ENCODE results near the gene ZBP1.

The ZBP1 gene

GRCh38 chr20:57587989-57588377 is 32.2 kb downstream of the ZBP1 start:
- H3K18ac ChIP-seq (ENCODE audit: low read depth in 1 of 2, low read length in 2 of 2), result no peak overlapping the region
- no peak overlapping the region for H2AFZ ChIP-seq (ENCODE audit: low read depth, low read length)
- no peak overlapping the region for H4K91ac ChIP-seq (ENCODE audit: low read length)
- H2BK12ac ChIP-seq (ENCODE audit: low read length in 2 of 2), result no peak overlapping the region
- peaks cover 39 to 73% of the 10 kb centered on the region in 2 experiments for H3K27me3 ChIP-seq (ENCODE audit: control insufficient read depth in 1 of 2, insufficient read depth in 1 of 2, low read length in 2 of 2)
- H3K27ac ChIP-seq (ENCODE audit: low read length, poor library complexity, severe bottlenecking), result no peak overlapping the region
- no peak overlapping the region for H3K23ac ChIP-seq (ENCODE audit: low read length in 2 of 2)
- no peak overlapping the region for H2BK15ac ChIP-seq (ENCODE audit: low read depth, poor library complexity, severe bottlenecking)
- no peak overlapping the region for H3K4me3 ChIP-seq (ENCODE audit: insufficient read depth in 1 of 2, low read depth in 1 of 2, low read length in 2 of 2)
- H3K14ac ChIP-seq (ENCODE audit: low read length in 2 of 2), result no peak overlapping the region
- H3K79me1 ChIP-seq (replicated peaks; ENCODE audit: low read length, poor library complexity, severe bottlenecking), result no peaks in the 10 kb centered on the region
- no peak overlapping the region for H3K4ac ChIP-seq (ENCODE audit: low read depth in 1 of 2, low read length in 2 of 2)
- H3K9me3 ChIP-seq (ENCODE audit: control insufficient read depth, low read length), result peaks cover 19% of the 10 kb centered on the region
- peaks cover 4% of the 10 kb centered on the region for H3K4me1 ChIP-seq (ENCODE audit: control insufficient read depth, insufficient read depth, low read depth, low read length)
- DNase-seq, result no peak
- WGBS, result 78% methylated on average over 7 of the region's 7 CpGs
- no peaks in the 10 kb centered on the region for H3K36me3 ChIP-seq (ENCODE audit: control insufficient read depth in 1 of 2, insufficient read depth in 2 of 2, low read depth in 1 of 2, low read length in 2 of 2)
- no peak overlapping the region for H3K9ac ChIP-seq (ENCODE audit: low read length)
- H2BK120ac ChIP-seq (ENCODE audit: low read depth, low read length), result no peak overlapping the region
- no peak overlapping the region for H3K4me2 ChIP-seq (ENCODE audit: low read length, poor library complexity, severe bottlenecking)
- H2AK5ac ChIP-seq (ENCODE audit: low read length, severe bottlenecking), result no peak overlapping the region
- H2BK5ac ChIP-seq (ENCODE audit: low read depth, low read length, poor library complexity, severe bottlenecking), result no peak overlapping the region
- no peak overlapping the region for H4K8ac ChIP-seq (ENCODE audit: low read length)

GRCh38 chr20:57587278-57587988 is 32.8 kb downstream of the ZBP1 start:
- Histone ChIP-seq H3K4ac (ENCODE audit: low read depth in 1 of 2, low read length in 2 of 2) (no peak overlapping the region), H2AK5ac (ENCODE audit: low read length, severe bottlenecking) (no peak overlapping the region), H2BK5ac (ENCODE audit: low read depth, low read length, poor library complexity, severe bottlenecking) (no peak overlapping the region), H3K27ac (ENCODE audit: low read length, poor library complexity, severe bottlenecking) (no peak overlapping the region), H3K36me3 (ENCODE audit: control insufficient read depth in 1 of 2, insufficient read depth in 2 of 2, low read depth in 1 of 2, low read length in 2 of 2) (no peaks in the 10 kb centered on the region), H3K9me3 (ENCODE audit: control insufficient read depth, low read length) (peaks cover 19% of the 10 kb centered on the region), H4K8ac (ENCODE audit: low read length) (no peak overlapping the region), H3K79me1 (replicated peaks; ENCODE audit: low read length, poor library complexity, severe bottlenecking) (no peaks in the 10 kb centered on the region), H3K9ac (ENCODE audit: low read length) (no peak overlapping the region), H3K4me1 (ENCODE audit: control insufficient read depth, insufficient read depth, low read depth, low read length) (peaks cover 6% of the 10 kb centered on the region), H3K4me3 (ENCODE audit: insufficient read depth in 1 of 2, low read depth in 1 of 2, low read length in 2 of 2) (no peak overlapping the region), H3K4me2 (ENCODE audit: low read length, poor library complexity, severe bottlenecking) (no peak overlapping the region), H3K18ac (ENCODE audit: low read depth in 1 of 2, low read length in 2 of 2) (no peak overlapping the region), H4K91ac (ENCODE audit: low read length) (no peak overlapping the region), H2BK120ac (ENCODE audit: low read depth, low read length) (no peak overlapping the region), H2AFZ (ENCODE audit: low read depth, low read length) (no peak overlapping the region), H3K27me3 (ENCODE audit: control insufficient read depth in 1 of 2, insufficient read depth in 1 of 2, low read length in 2 of 2) (peaks cover 40 to 72% of the 10 kb centered on the region in 2 experiments), H2BK15ac (ENCODE audit: low read depth, poor library complexity, severe bottlenecking) (no peak overlapping the region), H3K14ac (ENCODE audit: low read length in 2 of 2) (no peak overlapping the region), H2BK12ac (ENCODE audit: low read length in 2 of 2) (no peak overlapping the region), H3K23ac (ENCODE audit: low read length in 2 of 2) (no peak overlapping the region)
- 74% methylated on average over 4 of the region's 4 CpGs for WGBS
- DNase-seq, result no peak

GRCh38 chr20:57586943-57587277 is 33.3 kb downstream of the ZBP1 start:
- Histone ChIP-seq H2BK15ac (ENCODE audit: low read depth, poor library complexity, severe bottlenecking) (no peak overlapping the region), H3K18ac (ENCODE audit: low read depth in 1 of 2, low read length in 2 of 2) (no peak overlapping the region), H2AK5ac (ENCODE audit: low read length, severe bottlenecking) (no peak overlapping the region), H3K9me3 (ENCODE audit: control insufficient read depth, low read length) (peaks cover 19% of the 10 kb centered on the region), H3K9ac (ENCODE audit: low read length) (no peak overlapping the region), H3K4me2 (ENCODE audit: low read length, poor library complexity, severe bottlenecking) (no peak overlapping the region), H3K4me3 (ENCODE audit: insufficient read depth in 1 of 2, low read depth in 1 of 2, low read length in 2 of 2) (no peak overlapping the region), H3K79me1 (replicated peaks; ENCODE audit: low read length, poor library complexity, severe bottlenecking) (no peaks in the 10 kb centered on the region), H4K8ac (ENCODE audit: low read length) (no peak overlapping the region), H3K4me1 (ENCODE audit: control insufficient read depth, insufficient read depth, low read depth, low read length) (peaks cover 6% of the 10 kb centered on the region), H2AFZ (ENCODE audit: low read depth, low read length) (no peak overlapping the region), H3K36me3 (ENCODE audit: control insufficient read depth in 1 of 2, insufficient read depth in 2 of 2, low read depth in 1 of 2, low read length in 2 of 2) (no peaks in the 10 kb centered on the region), H3K14ac (ENCODE audit: low read length in 2 of 2) (no peak overlapping the region), H4K91ac (ENCODE audit: low read length) (no peak overlapping the region), H2BK5ac (ENCODE audit: low read depth, low read length, poor library complexity, severe bottlenecking) (no peak overlapping the region), H2BK12ac (ENCODE audit: low read length in 2 of 2) (no peak overlapping the region), H3K4ac (ENCODE audit: low read depth in 1 of 2, low read length in 2 of 2) (no peak overlapping the region), H3K23ac (ENCODE audit: low read length in 2 of 2) (no peak overlapping the region), H3K27ac (ENCODE audit: low read length, poor library complexity, severe bottlenecking) (no peak overlapping the region), H3K27me3 (ENCODE audit: control insufficient read depth in 1 of 2, insufficient read depth in 1 of 2, low read length in 2 of 2) (peaks cover 43 to 72% of the 10 kb centered on the region in 2 experiments), H2BK120ac (ENCODE audit: low read depth, low read length) (no peak overlapping the region)
- 91% methylated on average over 8 of the region's 10 CpGs for WGBS
- DNase-seq, result no peak

- no peak overlapping the region for H3K9ac ChIP-seq (ENCODE audit: low read length)
- peaks cover 48 to 73% of the 10 kb centered on the region in 2 experiments for H3K27me3 ChIP-seq (ENCODE audit: control insufficient read depth in 1 of 2, insufficient read depth in 1 of 2, low read length in 2 of 2)
- H3K79me1 ChIP-seq (replicated peaks; ENCODE audit: low read length, poor library complexity, severe bottlenecking), result no peaks in the 10 kb centered on the region
- no peak overlapping the region for H3K4ac ChIP-seq (ENCODE audit: low read depth in 1 of 2, low read length in 2 of 2)
- H2BK120ac ChIP-seq (ENCODE audit: low read depth, low read length), result no peak overlapping the region
- no peak overlapping the region for H3K18ac ChIP-seq (ENCODE audit: low read depth in 1 of 2, low read length in 2 of 2)
- 66% methylated on average over 8 of the region's 8 CpGs for WGBS
- H3K27ac ChIP-seq (ENCODE audit: low read length, poor library complexity, severe bottlenecking), result no peak overlapping the region
- H3K4me1 ChIP-seq (ENCODE audit: control insufficient read depth, insufficient read depth, low read depth, low read length), result peaks cover 6% of the 10 kb centered on the region
- H2BK5ac ChIP-seq (ENCODE audit: low read depth, low read length, poor library complexity, severe bottlenecking), result no peak overlapping the region
- H2AFZ ChIP-seq (ENCODE audit: low read depth, low read length), result no peak overlapping the region
- no peak overlapping the region for H3K23ac ChIP-seq (ENCODE audit: low read length in 2 of 2)
- no peak overlapping the region for H2BK12ac ChIP-seq (ENCODE audit: low read length in 2 of 2)
- H4K91ac ChIP-seq (ENCODE audit: low read length), result no peak overlapping the region
- peak overlapping the region in 1 of 2 experiments; percentile 0 for H3K4me3 ChIP-seq (ENCODE audit: insufficient read depth in 1 of 2, low read depth in 1 of 2, low read length in 2 of 2)
- H3K36me3 ChIP-seq (ENCODE audit: control insufficient read depth in 1 of 2, insufficient read depth in 2 of 2, low read depth in 1 of 2, low read length in 2 of 2), result no peaks in the 10 kb centered on the region
- H2BK15ac ChIP-seq (ENCODE audit: low read depth, poor library complexity, severe bottlenecking), result no peak overlapping the region
- peaks cover 19% of the 10 kb centered on the region for H3K9me3 ChIP-seq (ENCODE audit: control insufficient read depth, low read length)
- no peak for DNase-seq
- no peak overlapping the region for H3K14ac ChIP-seq (ENCODE audit: low read length in 2 of 2)
- no peak overlapping the region for H4K8ac ChIP-seq (ENCODE audit: low read length)
- no peak overlapping the region for H2AK5ac ChIP-seq (ENCODE audit: low read length, severe bottlenecking)
- H3K4me2 ChIP-seq (ENCODE audit: low read length, poor library complexity, severe bottlenecking), result no peak overlapping the region
Measured at GRCh38 chr20:57586370-57586793, 33.8 kb downstream of the ZBP1 start.

Measured in mesenchymal stem cell (in vitro differentiated cells and primary cell).